Measurements from ENCODE around the gene UST. TPM values are rescaled to one million over a fixed set of nuclear protein-coding genes. Genes with fewer than 3 reads are reported as not detected.
"Not testable (repeated sequence)": the region's sequence is repeated elsewhere in the genome, so short reads cannot be mapped to it uniquely, and the experiment has no call there.

Gene UST
- polyA plus RNA-seq, 4 donors: 0.81 to 4.0 (median 1.4) TPM; not detected in 1

GRCh38 chr6:148776321-148777308 is 29.8 kb downstream of the UST start:
- H3K4me1 ChIP-seq (ENCODE audit: control insufficient read depth in 3 of 3, insufficient read depth in 2 of 3, low read depth in 1 of 3, low read length in 2 of 3): no peaks in the 10 kb centered on the region
- WGBS, 3 donors: 68 to 78% (median 77%) methylated on average over 15 of the region's 15 CpGs
- H3K36me3 ChIP-seq (ENCODE audit: control insufficient read depth in 3 of 3, insufficient read depth in 2 of 3, low read depth in 1 of 3, low read length in 3 of 3): no peaks in the 10 kb centered on the region
- no peak for FAIRE-seq
- no peak overlapping the region for H3K27ac ChIP-seq (ENCODE audit: low read depth in 1 of 3, low read length in 2 of 3)
- H3K9me3 ChIP-seq (ENCODE audit: control insufficient read depth in 2 of 2, insufficient read depth in 1 of 2, low read depth in 1 of 2, low read length in 1 of 2): no peaks in the 10 kb centered on the region
- peaks cover 0 to 1% (median 0%) of the 10 kb centered on the region in 3 donors for H3K27me3 ChIP-seq (ENCODE audit: control insufficient read depth in 3 of 3, insufficient read depth in 3 of 3, low read length in 3 of 3)
- H3K4me3 ChIP-seq (ENCODE audit: low read depth in 1 of 3, low read length in 3 of 3): no peak overlapping the region
- no peak for DNase-seq

GRCh38 chr6:148779142-148779562 is 32.3 kb downstream of the UST start:
- H3K27me3 ChIP-seq (ENCODE audit: control insufficient read depth in 3 of 3, insufficient read depth in 3 of 3, low read length in 3 of 3): no peaks in the 10 kb centered on the region
- DNase-seq (no peak), FAIRE-seq (no peak)
- no peaks in the 10 kb centered on the region for H3K4me1 ChIP-seq (ENCODE audit: control insufficient read depth in 3 of 3, insufficient read depth in 2 of 3, low read depth in 1 of 3, low read length in 2 of 3)
- no peak overlapping the region for H3K27ac ChIP-seq (ENCODE audit: low read depth in 1 of 3, low read length in 2 of 3)
- WGBS, 3 donors: 77 to 88% (median 83%) methylated on average over 6 of the region's 6 CpGs
- H3K9me3 ChIP-seq (ENCODE audit: control insufficient read depth in 2 of 2, insufficient read depth in 1 of 2, low read depth in 1 of 2, low read length in 1 of 2): no peaks in the 10 kb centered on the region
- H3K4me3 ChIP-seq (ENCODE audit: low read depth in 1 of 3, low read length in 3 of 3): no peak overlapping the region
- no peaks in the 10 kb centered on the region for H3K36me3 ChIP-seq (ENCODE audit: control insufficient read depth in 3 of 3, insufficient read depth in 2 of 3, low read depth in 1 of 3, low read length in 3 of 3)

- H3K27ac ChIP-seq (ENCODE audit: low read depth in 1 of 3, low read length in 2 of 3); H3K4me3 ChIP-seq (ENCODE audit: low read depth in 1 of 3, low read length in 3 of 3); H3K9me3 ChIP-seq (ENCODE audit: control insufficient read depth in 2 of 2, insufficient read depth in 1 of 2, low read depth in 1 of 2, low read length in 1 of 2); DNase-seq; H3K27me3 ChIP-seq (ENCODE audit: control insufficient read depth in 3 of 3, insufficient read depth in 3 of 3, low read length in 3 of 3); H3K36me3 ChIP-seq (ENCODE audit: control insufficient read depth in 3 of 3, insufficient read depth in 2 of 3, low read depth in 1 of 3, low read length in 3 of 3); FAIRE-seq; H3K4me1 ChIP-seq (ENCODE audit: control insufficient read depth in 3 of 3, insufficient read depth in 2 of 3, low read depth in 1 of 3, low read length in 2 of 3): not testable (repeated sequence)
- 82 to 100% (median 95%) methylated on average over 1 of the region's 1 CpG for WGBS, 3 donors
Observed at GRCh38 chr6:148780423-148780822, 33.6 kb downstream of the UST start.

GRCh38 chr6:148780918-148781436 is 34.1 kb downstream of the UST start:
- no peak for FAIRE-seq
- 72 to 82% (median 73%) methylated on average over 7 of the region's 7 CpGs for WGBS, 3 donors
- Histone ChIP-seq H3K27ac (ENCODE audit: low read depth in 1 of 3, low read length in 2 of 3) (no peak overlapping the region), H3K9me3 (ENCODE audit: control insufficient read depth in 2 of 2, insufficient read depth in 1 of 2, low read depth in 1 of 2, low read length in 1 of 2) (no peaks in the 10 kb centered on the region), H3K4me3 (ENCODE audit: low read depth in 1 of 3, low read length in 3 of 3) (no peak overlapping the region), H3K27me3 (ENCODE audit: control insufficient read depth in 3 of 3, insufficient read depth in 3 of 3, low read length in 3 of 3) (no peaks in the 10 kb centered on the region), H3K4me1 (ENCODE audit: control insufficient read depth in 3 of 3, insufficient read depth in 2 of 3, low read depth in 1 of 3, low read length in 2 of 3) (no peaks in the 10 kb centered on the region), H3K36me3 (ENCODE audit: control insufficient read depth in 3 of 3, insufficient read depth in 2 of 3, low read depth in 1 of 3, low read length in 3 of 3) (no peaks in the 10 kb centered on the region)
- no peak for DNase-seq

- H3K4me3 ChIP-seq (ENCODE audit: low read depth in 1 of 3, low read length in 3 of 3): no peak overlapping the region
- DNase-seq (no peak), FAIRE-seq (no peak)
- peaks cover 0 to 3% (median 0%) of the 10 kb centered on the region in 3 donors for H3K27me3 ChIP-seq (ENCODE audit: control insufficient read depth in 3 of 3, insufficient read depth in 3 of 3, low read length in 3 of 3)
- no peaks in the 10 kb centered on the region for H3K36me3 ChIP-seq (ENCODE audit: control insufficient read depth in 3 of 3, insufficient read depth in 2 of 3, low read depth in 1 of 3, low read length in 3 of 3)
- no peak overlapping the region for H3K27ac ChIP-seq (ENCODE audit: low read depth in 1 of 3, low read length in 2 of 3)
- WGBS, 3 donors: 86 to 88% (median 87%) methylated on average over 11 of the region's 11 CpGs
- H3K4me1 ChIP-seq (ENCODE audit: control insufficient read depth in 3 of 3, insufficient read depth in 2 of 3, low read depth in 1 of 3, low read length in 2 of 3): no peaks in the 10 kb centered on the region
- H3K9me3 ChIP-seq (ENCODE audit: control insufficient read depth in 2 of 2, insufficient read depth in 1 of 2, low read depth in 1 of 2, low read length in 1 of 2): no peaks in the 10 kb centered on the region
Observed at GRCh38 chr6:148789948-148790347, 43.1 kb downstream of the UST start.

GRCh38 chr6:148790404-148790803 is 43.6 kb downstream of the UST start:
- H3K27me3 ChIP-seq (ENCODE audit: control insufficient read depth in 3 of 3, insufficient read depth in 3 of 3, low read length in 3 of 3): peaks cover 0 to 3% (median 0%) of the 10 kb centered on the region in 3 donors
- no peaks in the 10 kb centered on the region for H3K4me1 ChIP-seq (ENCODE audit: control insufficient read depth in 3 of 3, insufficient read depth in 2 of 3, low read depth in 1 of 3, low read length in 2 of 3)
- H3K27ac ChIP-seq (ENCODE audit: low read depth in 1 of 3, low read length in 2 of 3): no peak overlapping the region
- no peaks in the 10 kb centered on the region for H3K36me3 ChIP-seq (ENCODE audit: control insufficient read depth in 3 of 3, insufficient read depth in 2 of 3, low read depth in 1 of 3, low read length in 3 of 3)
- FAIRE-seq (no peak), DNase-seq (no peak)
- WGBS, 3 donors: 86 to 93% (median 92%) methylated on average over 10 of the region's 10 CpGs
- no peaks in the 10 kb centered on the region for H3K9me3 ChIP-seq (ENCODE audit: control insufficient read depth in 2 of 2, insufficient read depth in 1 of 2, low read depth in 1 of 2, low read length in 1 of 2)
- H3K4me3 ChIP-seq (ENCODE audit: low read depth in 1 of 3, low read length in 3 of 3): no peak overlapping the region

GRCh38 chr6:148790817-148791216 is 44.0 kb downstream of the UST start:
- FAIRE-seq (no peak), DNase-seq (no peak)
- Histone ChIP-seq H3K36me3 (ENCODE audit: control insufficient read depth in 3 of 3, insufficient read depth in 2 of 3, low read depth in 1 of 3, low read length in 3 of 3) (no peaks in the 10 kb centered on the region), H3K4me3 (ENCODE audit: low read depth in 1 of 3, low read length in 3 of 3) (no peak overlapping the region), H3K27me3 (ENCODE audit: control insufficient read depth in 3 of 3, insufficient read depth in 3 of 3, low read length in 3 of 3) (peaks cover 0 to 3% (median 0%) of the 10 kb centered on the region in 3 donors), H3K9me3 (ENCODE audit: control insufficient read depth in 2 of 2, insufficient read depth in 1 of 2, low read depth in 1 of 2, low read length in 1 of 2) (no peaks in the 10 kb centered on the region), H3K4me1 (ENCODE audit: control insufficient read depth in 3 of 3, insufficient read depth in 2 of 3, low read depth in 1 of 3, low read length in 2 of 3) (no peaks in the 10 kb centered on the region), H3K27ac (ENCODE audit: low read depth in 1 of 3, low read length in 2 of 3) (no peak overlapping the region)
- 88 to 94% (median 91%) methylated on average over 10 of the region's 10 CpGs for WGBS, 3 donors

- no peak for FAIRE-seq
Observed at GRCh38 chr6:148791372-148791771, 44.5 kb downstream of the UST start.

More at GRCh38 chr6:148791372-148791771, 44.5 kb downstream of the UST start:
- 76 to 79% (median 76%) methylated on average over 3 of the region's 3 CpGs for WGBS, 3 donors
- H3K27ac ChIP-seq (ENCODE audit: low read depth in 1 of 3, low read length in 2 of 3): no peak overlapping the region
- no peaks in the 10 kb centered on the region for H3K9me3 ChIP-seq (ENCODE audit: control insufficient read depth in 2 of 2, insufficient read depth in 1 of 2, low read depth in 1 of 2, low read length in 1 of 2)
- H3K36me3 ChIP-seq (ENCODE audit: control insufficient read depth in 3 of 3, insufficient read depth in 2 of 3, low read depth in 1 of 3, low read length in 3 of 3): no peaks in the 10 kb centered on the region
- peaks cover 0 to 3% (median 0%) of the 10 kb centered on the region in 3 donors for H3K27me3 ChIP-seq (ENCODE audit: control insufficient read depth in 3 of 3, insufficient read depth in 3 of 3, low read length in 3 of 3)
- no peak for DNase-seq
- no peak overlapping the region for H3K4me3 ChIP-seq (ENCODE audit: low read depth in 1 of 3, low read length in 3 of 3)
- no peaks in the 10 kb centered on the region for H3K4me1 ChIP-seq (ENCODE audit: control insufficient read depth in 3 of 3, insufficient read depth in 2 of 3, low read depth in 1 of 3, low read length in 2 of 3)
